Measurements from ENCODE around the gene SPIRE1.

DNA sequence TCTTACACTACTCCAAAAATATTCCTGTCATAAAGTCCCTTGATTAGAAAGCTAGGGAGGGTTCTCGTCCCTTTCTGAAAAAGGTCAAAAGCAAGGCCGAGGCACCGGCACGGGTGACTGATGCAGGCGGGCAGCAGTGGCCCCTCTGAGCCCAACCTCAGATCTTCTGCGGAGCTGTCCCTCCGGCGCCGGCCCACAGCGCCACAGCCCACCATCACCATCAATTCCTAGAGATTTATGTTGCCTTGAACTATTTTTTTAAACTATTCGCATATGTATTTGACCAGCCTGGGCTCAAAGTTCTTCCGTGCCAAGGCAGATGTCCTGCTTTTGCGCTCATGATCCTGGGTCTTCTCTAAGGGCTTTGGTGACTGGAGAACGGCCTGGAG lies 223.4 kb downstream of the SPIRE1 start:
- TF ChIP-seq, protein P1, sequence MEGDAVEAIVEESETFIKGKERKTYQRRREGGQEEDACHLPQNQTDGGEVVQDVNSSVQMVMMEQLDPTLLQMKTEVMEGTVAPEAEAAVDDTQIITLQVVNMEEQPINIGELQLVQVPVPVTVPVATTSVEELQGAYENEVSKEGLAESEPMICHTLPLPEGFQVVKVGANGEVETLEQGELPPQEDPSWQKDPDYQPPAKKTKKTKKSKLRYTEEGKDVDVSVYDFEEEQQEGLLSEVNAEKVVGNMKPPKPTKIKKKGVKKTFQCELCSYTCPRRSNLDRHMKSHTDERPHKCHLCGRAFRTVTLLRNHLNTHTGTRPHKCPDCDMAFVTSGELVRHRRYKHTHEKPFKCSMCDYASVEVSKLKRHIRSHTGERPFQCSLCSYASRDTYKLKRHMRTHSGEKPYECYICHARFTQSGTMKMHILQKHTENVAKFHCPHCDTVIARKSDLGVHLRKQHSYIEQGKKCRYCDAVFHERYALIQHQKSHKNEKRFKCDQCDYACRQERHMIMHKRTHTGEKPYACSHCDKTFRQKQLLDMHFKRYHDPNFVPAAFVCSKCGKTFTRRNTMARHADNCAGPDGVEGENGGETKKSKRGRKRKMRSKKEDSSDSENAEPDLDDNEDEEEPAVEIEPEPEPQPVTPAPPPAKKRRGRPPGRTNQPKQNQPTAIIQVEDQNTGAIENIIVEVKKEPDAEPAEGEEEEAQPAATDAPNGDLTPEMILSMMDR (conservative IDR thresholded peaks at IDR 0.05; ENCODE audit: low read length) = no peak
- no peak for TF ChIP-seq EZH2phosphoT487 (IDR thresholded peaks at IDR 0.05; ENCODE audit: borderline replicate concordance, low read depth, low read length)
